Endodermal cell (in vitro differentiated cells): Measurements from ENCODE around the gene URM1. TPM values are rescaled to one million over a fixed set of nuclear protein-coding genes. Genes with fewer than 3 reads are reported as not detected.
"Not testable (repeated sequence)": the region's sequence is repeated elsewhere in the genome, so short reads cannot be mapped to it uniquely, and the experiment has no call there.

Experiments used
- DNase-seq: peaks from one replicate; pipeline ENCODE4 v3.0.0-alpha.2; 2017
- H3K27ac ChIP-seq: 2 replicates; pipeline ENCODE4 v1.5.1; 2013; ENCODE audit warnings: mild to moderate bottlenecking, low read depth, low read length, moderate library complexity
- H3K27me3 ChIP-seq: 2 replicates; pipeline ENCODE4 v1.6.1; 2013; ENCODE audit warnings: mild to moderate bottlenecking, low read length, moderate library complexity; ENCODE audit not compliant: insufficient read depth, control insufficient read depth, poor library complexity, severe bottlenecking
- H3K36me3 ChIP-seq: 2 replicates; pipeline ENCODE4 v1.7.0; 2013; ENCODE audit warnings: mild to moderate bottlenecking, low read length, moderate library complexity; ENCODE audit not compliant: control insufficient read depth, insufficient read depth
- H3K4me1 ChIP-seq: one replicate; pipeline ENCODE4 v1.7.0; 2013; ENCODE audit warnings: low read length; ENCODE audit not compliant: control insufficient read depth, insufficient read depth
- H3K4me3 ChIP-seq: 2 replicates; pipeline ENCODE4 v1.5.1; 2013; ENCODE audit warnings: mild to moderate bottlenecking, low read length, moderate library complexity
- H3K9ac ChIP-seq: 2 replicates; pipeline ENCODE4 v1.6.1; 2013; ENCODE audit warnings: mild to moderate bottlenecking, low read length, moderate library complexity; ENCODE audit not compliant: poor library complexity, severe bottlenecking; ENCODE audit errors: extremely low read depth
- H3K9me3 ChIP-seq: 2 replicates; pipeline ENCODE4 v1.6.1; 2013; ENCODE audit warnings: mild to moderate bottlenecking, low read length, moderate library complexity; ENCODE audit not compliant: control insufficient read depth
- H3K27ac Mint-ChIP-seq: 2 replicates; pipeline ENCODE4 v1.8.0; 2020; ENCODE audit warnings: mixed read lengths
- H3K27me3 Mint-ChIP-seq: 2 replicates; pipeline ENCODE4 v1.8.0; 2021; ENCODE audit warnings: mild to moderate bottlenecking, mixed read lengths; ENCODE audit not compliant: insufficient read depth
- H3K36me3 Mint-ChIP-seq: 2 replicates; pipeline ENCODE4 v1.8.0; 2020; ENCODE audit warnings: low read depth, mixed read lengths
- H3K4me1 Mint-ChIP-seq: 2 replicates; pipeline ENCODE4 v1.8.0; 2020; ENCODE audit warnings: mixed read lengths
- H3K4me3 Mint-ChIP-seq: 2 replicates; pipeline ENCODE4 v1.8.0; 2020; ENCODE audit warnings: mild to moderate bottlenecking, moderate library complexity, mixed read lengths
- H3K9me3 Mint-ChIP-seq: 2 replicates; pipeline ENCODE4 v1.8.0; 2020; ENCODE audit warnings: mild to moderate bottlenecking, mixed read lengths
- WGBS, 2 experiments: methylation state at CpG; one replicate each; pipeline versions ENCODE4 v1.1.5 to v1.1.7; 2013; ENCODE audit warnings: missing lambda C conversion rate in 2 of 2, mixed read lengths in 1 of 2; ENCODE audit not compliant: insufficient coverage in 1 of 2, insufficient read length in 1 of 2; 5-methylcytosine and 5-hydroxymethylcytosine counted together
- total RNA-seq, 2 donors: library from RNA; stranded (reverse); fragmentation: NEBNext Ultra II Directional in 1 of 2; extraction: Animal tissue kit (Norgen Biotek cat#: 25700) in 1 of 2; gene quantifications; 2 replicates in 1 of 2; 3 replicates in 1 of 2; pipeline ENCODE4 v1.2.1, GENCODE V29; 2021
- TF ChIP-seq, protein P1 (sequence below): fragments of 200-600 bp; sonication (generic); conservative IDR thresholded peaks from 2 replicates; pipeline ENCODE4 v1.5.0; 2021; ENCODE audit warnings: antibody characterized with exemption, mild to moderate bottlenecking

URM1 gene
- total RNA-seq, 2 donors from 2014 or later = 51.5 to 60.4 TPM

DNA sequence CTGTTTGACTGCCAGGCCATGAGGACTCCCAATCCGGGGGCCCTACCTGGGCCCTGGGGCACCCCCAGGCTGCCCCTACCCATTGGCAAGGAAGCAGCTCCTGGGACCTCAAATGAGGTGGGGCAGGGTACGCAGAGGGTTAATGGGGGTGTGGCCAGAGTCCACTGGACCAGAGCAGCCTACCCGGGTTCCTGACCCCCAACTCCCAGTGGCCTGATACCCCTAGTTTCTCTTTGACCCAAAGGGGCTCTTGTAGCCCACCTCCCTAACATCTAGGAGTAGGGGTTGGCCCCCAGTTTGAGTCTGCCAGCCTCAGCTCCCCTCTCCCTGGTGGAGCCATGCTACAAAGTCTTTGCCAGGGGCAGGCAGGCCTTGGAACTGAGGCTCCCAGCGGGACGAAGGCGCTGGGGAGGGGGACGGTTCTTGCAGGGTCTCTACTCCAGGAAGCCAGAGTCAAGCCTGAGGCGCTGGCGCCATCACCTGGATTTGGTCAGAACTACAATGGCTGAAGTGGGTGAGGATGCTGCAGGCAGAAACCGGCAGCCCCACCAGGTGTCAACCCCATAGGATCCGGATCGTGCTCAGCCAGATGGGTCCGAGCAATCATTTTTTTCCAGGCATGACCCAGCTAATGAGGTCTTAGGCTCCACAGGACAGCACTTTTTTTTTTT is 41.1 kb downstream of the URM1 start:
- Mint-ChIP-seq H3K36me3 (no peaks in the 10 kb centered on the region), H3K9me3 (peaks cover 2% of the 10 kb centered on the region), H3K4me3 (no peak overlapping the region), H3K27me3 (peaks cover 83% of the 10 kb centered on the region), H3K4me1 (peaks cover 6% of the 10 kb centered on the region), H3K27ac (no peak overlapping the region)
- H3K36me3 ChIP-seq = no peaks in the 10 kb centered on the region
- H3K4me3 ChIP-seq = no peak overlapping the region
- no peak overlapping the region for H3K27ac ChIP-seq
- 20% methylated on average over 5 to 13 of the region's 13 CpGs for WGBS, 2 experiments
- H3K9ac ChIP-seq = no peak overlapping the region
- peak; percentile 99 for DNase-seq
- H3K9me3 ChIP-seq = no peaks in the 10 kb centered on the region
- TF ChIP-seq, protein P1, sequence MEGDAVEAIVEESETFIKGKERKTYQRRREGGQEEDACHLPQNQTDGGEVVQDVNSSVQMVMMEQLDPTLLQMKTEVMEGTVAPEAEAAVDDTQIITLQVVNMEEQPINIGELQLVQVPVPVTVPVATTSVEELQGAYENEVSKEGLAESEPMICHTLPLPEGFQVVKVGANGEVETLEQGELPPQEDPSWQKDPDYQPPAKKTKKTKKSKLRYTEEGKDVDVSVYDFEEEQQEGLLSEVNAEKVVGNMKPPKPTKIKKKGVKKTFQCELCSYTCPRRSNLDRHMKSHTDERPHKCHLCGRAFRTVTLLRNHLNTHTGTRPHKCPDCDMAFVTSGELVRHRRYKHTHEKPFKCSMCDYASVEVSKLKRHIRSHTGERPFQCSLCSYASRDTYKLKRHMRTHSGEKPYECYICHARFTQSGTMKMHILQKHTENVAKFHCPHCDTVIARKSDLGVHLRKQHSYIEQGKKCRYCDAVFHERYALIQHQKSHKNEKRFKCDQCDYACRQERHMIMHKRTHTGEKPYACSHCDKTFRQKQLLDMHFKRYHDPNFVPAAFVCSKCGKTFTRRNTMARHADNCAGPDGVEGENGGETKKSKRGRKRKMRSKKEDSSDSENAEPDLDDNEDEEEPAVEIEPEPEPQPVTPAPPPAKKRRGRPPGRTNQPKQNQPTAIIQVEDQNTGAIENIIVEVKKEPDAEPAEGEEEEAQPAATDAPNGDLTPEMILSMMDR = peak; percentile 92
- H3K4me1 ChIP-seq = no peaks in the 10 kb centered on the region
- H3K27me3 ChIP-seq = peaks cover 34% of the 10 kb centered on the region

DNA sequence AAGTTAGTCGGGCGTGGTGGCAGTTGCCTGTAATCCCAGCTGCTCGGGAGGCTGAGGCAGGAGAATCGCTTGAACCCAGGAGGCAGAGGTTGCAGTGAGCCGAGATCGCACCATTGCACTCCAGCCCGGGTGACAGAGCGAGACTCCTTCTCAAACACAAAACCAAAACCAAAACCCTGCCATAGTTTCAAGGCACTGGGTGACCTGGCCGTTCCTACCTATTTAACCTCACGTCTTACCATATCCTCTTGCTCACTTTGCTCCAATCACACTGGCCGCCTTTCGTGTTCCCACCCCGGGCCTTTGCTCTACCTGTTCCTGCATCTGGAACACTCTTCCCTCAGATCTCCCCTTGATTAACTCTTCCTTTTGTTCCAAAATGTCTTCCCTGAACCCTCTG is 42.6 kb downstream of the URM1 start:
- WGBS, 2 experiments = 92 to 93% methylated on average over 13 of the region's 13 CpGs
- H3K27me3 ChIP-seq = peaks cover 35% of the 10 kb centered on the region

DNA sequence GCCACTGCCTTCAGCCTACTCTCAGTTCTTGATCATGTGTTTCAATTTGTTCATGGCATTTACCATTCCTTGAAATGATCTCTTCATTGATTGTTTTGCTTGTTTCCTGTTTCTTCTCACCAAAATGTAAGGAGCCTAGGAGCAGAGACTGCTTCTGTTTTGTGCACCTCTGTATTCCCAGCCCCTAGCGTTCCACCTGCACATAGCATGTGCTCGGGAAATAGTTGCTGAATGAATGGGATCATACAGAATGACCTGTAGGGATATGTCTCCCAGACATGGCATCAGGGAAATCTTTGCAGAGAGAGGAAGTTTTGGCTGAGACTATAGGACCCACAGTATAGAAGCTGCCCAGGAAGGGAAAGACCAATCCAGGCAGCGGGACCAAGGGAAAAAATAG is 43.3 kb downstream of the URM1 start:
- Mint-ChIP-seq H3K9me3 (peaks cover 2% of the 10 kb centered on the region), H3K27ac (no peak overlapping the region), H3K4me1 (peaks cover 3% of the 10 kb centered on the region), H3K27me3 (peaks cover 83% of the 10 kb centered on the region), H3K4me3 (no peak overlapping the region), H3K36me3 (no peaks in the 10 kb centered on the region)
- no peak for DNase-seq
- TF ChIP-seq, protein P1 = peak; percentile 53
- H3K4me1 ChIP-seq = no peaks in the 10 kb centered on the region
- H3K36me3 ChIP-seq = no peaks in the 10 kb centered on the region
- H3K4me3 ChIP-seq = no peak overlapping the region
- H3K27me3 ChIP-seq = peaks cover 35% of the 10 kb centered on the region
- no peak overlapping the region for H3K27ac ChIP-seq
- no peaks in the 10 kb centered on the region for H3K9me3 ChIP-seq
- no peak overlapping the region for H3K9ac ChIP-seq
- WGBS, 2 experiments = 79 to 86% methylated on average over 3 of the region's 3 CpGs

More for the DNA sequence above, 42.6 kb downstream of the URM1 start:
- H3K36me3 ChIP-seq, H3K27ac ChIP-seq, H3K9ac ChIP-seq, H3K27ac Mint-ChIP-seq, H3K4me1 ChIP-seq, H3K9me3 ChIP-seq, H3K36me3 Mint-ChIP-seq, DNase-seq, H3K9me3 Mint-ChIP-seq, H3K4me3 ChIP-seq, H3K4me1 Mint-ChIP-seq, H3K4me3 Mint-ChIP-seq: not testable (repeated sequence)
- H3K27me3 Mint-ChIP-seq = peaks cover 81% of the 10 kb centered on the region

DNA sequence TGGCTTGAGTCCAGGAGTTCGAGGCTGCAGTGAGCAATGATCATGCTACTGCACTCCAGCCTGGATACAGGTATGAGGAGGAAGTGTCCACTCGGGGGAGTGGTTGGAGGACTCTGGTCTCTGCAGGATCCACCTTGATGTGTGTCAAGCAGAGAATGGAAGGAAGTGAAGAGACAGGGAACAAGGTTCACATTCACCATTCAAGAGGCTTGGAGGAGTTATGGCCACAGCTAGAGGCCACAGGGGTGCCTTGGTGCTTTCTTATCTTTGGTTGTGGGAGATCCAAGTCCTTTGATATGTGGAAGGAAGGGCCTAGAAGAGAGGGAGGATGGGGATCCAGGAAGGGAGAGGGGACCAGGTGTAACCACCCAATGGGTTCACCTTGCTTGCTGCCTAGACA is 44.1 kb downstream of the URM1 start:
- 90 to 93% methylated on average over 2 of the region's 2 CpGs for WGBS, 2 experiments
- H3K4me3 Mint-ChIP-seq = no peak overlapping the region
- Histone ChIP-seq H3K27ac (no peak overlapping the region), H3K27me3 (peaks cover 33% of the 10 kb centered on the region), H3K4me1 (no peaks in the 10 kb centered on the region), H3K4me3 (no peak overlapping the region), H3K9ac (no peak overlapping the region), H3K36me3 (no peaks in the 10 kb centered on the region), H3K9me3 (no peaks in the 10 kb centered on the region)
- peaks cover 3% of the 10 kb centered on the region for H3K4me1 Mint-ChIP-seq
- no peaks in the 10 kb centered on the region for H3K36me3 Mint-ChIP-seq
- peaks cover 2% of the 10 kb centered on the region for H3K9me3 Mint-ChIP-seq
- no peak overlapping the region for H3K27ac Mint-ChIP-seq
- H3K27me3 Mint-ChIP-seq = peaks cover 80% of the 10 kb centered on the region
- TF ChIP-seq, protein P1 = no peak
- no peak for DNase-seq
